WERI-Rb-1 (cell line): Measurements from ENCODE around the gene TCF12.

Experiments
- DNase-seq: peaks from one replicate; pipeline ENCODE4 v3.0.0-alpha.2; 2020
- H3K27ac ChIP-seq: fragments of 250-450 bp; sonication (Bioruptor Pico); 2 replicates; pipeline ENCODE4 v1.5.1; 2020; ENCODE audit warnings: mild to moderate bottlenecking, moderate library complexity
- H3K27me3 ChIP-seq: fragments of 250-450 bp; sonication (Bioruptor Pico); 2 replicates; pipeline ENCODE4 v1.5.1; 2021; ENCODE audit warnings: mild to moderate bottlenecking, low read depth, moderate library complexity; ENCODE audit not compliant: insufficient read depth, severe bottlenecking
- H3K36me3 ChIP-seq: fragments of 250-450 bp; sonication (Bioruptor Pico); 2 replicates; pipeline ENCODE4 v1.5.1; 2020; ENCODE audit warnings: mild to moderate bottlenecking, moderate library complexity
- H3K4me3 ChIP-seq: 2 replicates; pipeline ENCODE4 v1.5.1; 2011; ENCODE audit warnings: low read depth, mild to moderate bottlenecking, control low read depth, low read length
- H3K9me3 ChIP-seq: fragments of 250-450 bp; sonication (Bioruptor Pico); 2 replicates; pipeline ENCODE4 v1.5.1; 2021; ENCODE audit warnings: mild to moderate bottlenecking, moderate library complexity; ENCODE audit not compliant: severe bottlenecking
- TF ChIP-seq, protein P1 (sequence below): IDR thresholded peaks from 2 replicates; pipeline ENCODE4 v1.5.1; 2011; ENCODE audit warnings: low read depth, mild to moderate bottlenecking, control low read depth, inconsistent platforms, low read length

TCF12 gene

DNA sequence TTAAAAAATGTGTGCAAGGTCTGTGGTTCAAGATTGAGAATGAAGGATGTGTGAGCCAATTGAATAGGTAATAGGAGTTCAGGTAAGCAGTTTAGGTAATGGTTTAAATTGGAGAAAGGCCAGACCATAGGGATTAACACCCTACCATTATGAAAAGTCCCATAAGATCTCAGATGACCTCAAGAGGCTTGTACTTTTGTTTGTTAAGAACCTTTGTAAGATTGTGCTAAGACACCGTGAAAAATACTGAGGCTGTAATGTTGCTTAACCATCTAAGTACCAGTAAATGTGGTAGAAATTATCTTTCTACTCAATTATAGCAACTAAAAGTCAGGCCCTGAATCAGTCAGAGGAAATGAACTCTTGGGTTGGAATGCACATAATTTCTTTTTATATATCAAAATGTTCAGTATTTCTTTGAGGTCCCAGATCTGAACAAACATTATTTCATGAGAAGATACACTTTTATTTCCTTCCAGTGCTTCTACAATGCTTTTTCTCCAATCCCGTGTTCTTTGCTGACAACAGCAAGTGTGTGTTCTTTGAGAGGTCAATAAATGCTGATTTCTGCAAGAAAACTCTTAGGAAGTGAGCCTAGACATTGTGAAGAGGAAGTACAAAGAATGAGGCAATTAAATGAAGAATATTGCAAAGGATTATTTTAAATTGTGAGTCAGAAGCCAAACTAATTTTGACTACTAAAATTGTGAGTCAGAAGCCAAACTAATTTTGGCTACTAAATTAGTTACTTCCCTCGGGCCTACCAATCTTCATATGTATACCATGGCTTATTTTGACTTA lies 66.4 kb downstream of the TCF12 start:
- H3K4me3 ChIP-seq = no peak overlapping the region
- no peaks in the 10 kb centered on the region for H3K9me3 ChIP-seq
- H3K27me3 ChIP-seq = no peaks in the 10 kb centered on the region
- no peak overlapping the region for H3K27ac ChIP-seq
- no peak for DNase-seq
- H3K36me3 ChIP-seq = no peaks in the 10 kb centered on the region
- TF ChIP-seq, protein P1, sequence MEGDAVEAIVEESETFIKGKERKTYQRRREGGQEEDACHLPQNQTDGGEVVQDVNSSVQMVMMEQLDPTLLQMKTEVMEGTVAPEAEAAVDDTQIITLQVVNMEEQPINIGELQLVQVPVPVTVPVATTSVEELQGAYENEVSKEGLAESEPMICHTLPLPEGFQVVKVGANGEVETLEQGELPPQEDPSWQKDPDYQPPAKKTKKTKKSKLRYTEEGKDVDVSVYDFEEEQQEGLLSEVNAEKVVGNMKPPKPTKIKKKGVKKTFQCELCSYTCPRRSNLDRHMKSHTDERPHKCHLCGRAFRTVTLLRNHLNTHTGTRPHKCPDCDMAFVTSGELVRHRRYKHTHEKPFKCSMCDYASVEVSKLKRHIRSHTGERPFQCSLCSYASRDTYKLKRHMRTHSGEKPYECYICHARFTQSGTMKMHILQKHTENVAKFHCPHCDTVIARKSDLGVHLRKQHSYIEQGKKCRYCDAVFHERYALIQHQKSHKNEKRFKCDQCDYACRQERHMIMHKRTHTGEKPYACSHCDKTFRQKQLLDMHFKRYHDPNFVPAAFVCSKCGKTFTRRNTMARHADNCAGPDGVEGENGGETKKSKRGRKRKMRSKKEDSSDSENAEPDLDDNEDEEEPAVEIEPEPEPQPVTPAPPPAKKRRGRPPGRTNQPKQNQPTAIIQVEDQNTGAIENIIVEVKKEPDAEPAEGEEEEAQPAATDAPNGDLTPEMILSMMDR = no peak

DNA sequence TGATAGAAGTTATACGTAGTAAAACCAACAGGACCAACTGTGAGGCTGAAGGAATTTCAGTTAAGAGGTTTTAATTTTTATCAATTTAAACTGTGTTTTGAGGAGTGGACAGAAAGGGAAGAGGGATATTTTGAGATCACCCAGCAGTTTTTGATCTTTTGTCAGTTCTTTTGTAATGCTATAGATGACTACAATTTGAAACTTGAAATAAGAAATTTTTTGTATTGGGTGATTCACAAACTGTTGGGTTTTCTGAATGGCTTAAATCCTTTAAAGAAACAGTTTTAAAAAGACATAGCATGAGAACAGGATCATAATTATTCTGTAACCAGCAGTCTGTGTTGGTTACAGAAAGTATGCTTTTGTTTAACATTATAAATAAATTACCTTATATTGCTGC lies 67.4 kb downstream of the TCF12 start:
- Histone ChIP-seq H3K4me3 (no peak overlapping the region), H3K9me3 (no peaks in the 10 kb centered on the region), H3K27me3 (no peaks in the 10 kb centered on the region), H3K36me3 (no peaks in the 10 kb centered on the region), H3K27ac (no peak overlapping the region)
- TF ChIP-seq, protein P1 = no peak
- no peak for DNase-seq

DNA sequence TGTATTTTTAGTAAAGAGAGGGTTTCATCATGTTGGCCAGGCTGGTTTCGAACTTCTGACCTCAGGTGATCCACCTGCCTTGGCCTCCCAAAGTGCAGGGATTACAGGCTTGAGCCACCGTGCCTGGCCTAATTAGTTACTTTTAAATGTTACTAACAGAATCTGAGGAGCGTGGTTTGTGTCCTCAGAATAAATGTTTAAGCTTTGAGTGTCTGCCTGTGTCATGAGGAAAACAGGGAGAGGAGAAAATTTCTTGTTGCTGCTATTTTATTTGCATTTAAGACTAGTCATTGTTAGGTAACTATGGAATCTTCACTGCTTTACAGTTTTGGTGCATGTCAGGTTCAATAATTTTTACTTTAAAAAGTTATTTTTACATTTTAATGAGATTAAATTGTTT lies 68.8 kb downstream of the TCF12 start:
- TF ChIP-seq, protein P1 = no peak
- no peak for DNase-seq
- no peaks in the 10 kb centered on the region for H3K9me3 ChIP-seq
- H3K4me3 ChIP-seq = no peak overlapping the region
- H3K27me3 ChIP-seq = no peaks in the 10 kb centered on the region
- H3K27ac ChIP-seq = no peak overlapping the region
- no peaks in the 10 kb centered on the region for H3K36me3 ChIP-seq

DNA sequence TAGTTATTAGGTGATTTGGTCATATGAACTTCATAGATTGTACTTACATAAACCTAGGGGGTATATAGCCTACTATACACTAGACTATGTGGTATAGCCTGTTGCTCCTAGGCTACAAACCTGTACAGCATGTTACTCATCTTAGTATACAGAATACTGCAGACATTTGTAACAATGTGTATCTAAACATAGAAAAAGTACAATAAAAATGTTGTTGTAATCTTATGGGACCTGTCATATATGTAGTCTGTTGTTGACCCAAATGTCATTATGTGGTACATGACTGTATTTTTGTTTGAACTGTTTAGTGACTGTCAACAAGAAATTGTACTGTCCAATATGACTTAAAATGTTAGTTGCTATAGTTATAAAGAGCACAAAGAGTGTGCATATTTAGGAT lies 69.8 kb downstream of the TCF12 start:
- no peak for DNase-seq
- no peaks in the 10 kb centered on the region for H3K27me3 ChIP-seq
- no peaks in the 10 kb centered on the region for H3K9me3 ChIP-seq
- H3K27ac ChIP-seq = no peak overlapping the region
- H3K36me3 ChIP-seq = peaks cover 6% of the 10 kb centered on the region
- H3K4me3 ChIP-seq = no peak overlapping the region
- TF ChIP-seq, protein P1 = no peak

DNA sequence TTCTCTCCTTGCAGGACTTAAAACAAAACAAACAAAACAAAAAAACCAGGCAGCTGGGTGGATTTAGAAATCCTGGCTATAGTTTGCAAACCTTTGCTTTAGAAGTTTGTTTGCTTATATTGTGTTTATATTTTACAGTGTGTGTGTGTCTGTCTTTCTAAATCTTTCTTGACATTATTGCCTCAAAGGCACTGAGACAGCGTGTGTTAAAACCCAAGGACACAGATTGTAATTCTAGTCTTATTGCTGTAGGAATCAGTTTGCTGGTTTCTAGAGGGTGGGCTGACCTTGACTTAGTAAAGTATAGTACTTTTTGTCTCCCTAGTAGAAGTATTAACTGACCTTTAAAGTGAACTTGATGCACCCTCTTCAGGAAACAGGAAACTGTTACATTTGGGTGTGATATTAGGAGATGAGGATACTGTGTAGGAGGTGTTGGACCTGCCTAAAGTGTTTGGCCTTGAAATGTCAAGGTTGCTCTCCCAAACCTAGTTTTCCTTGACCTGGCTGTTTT lies 71.0 kb downstream of the TCF12 start:
- TF ChIP-seq, protein P1 = no peak
- H3K27ac ChIP-seq = no peak overlapping the region
- H3K4me3 ChIP-seq = no peak overlapping the region
- no peak for DNase-seq
- H3K36me3 ChIP-seq = peaks cover 10% of the 10 kb centered on the region
- H3K9me3 ChIP-seq = no peaks in the 10 kb centered on the region
- no peaks in the 10 kb centered on the region for H3K27me3 ChIP-seq
